Stimulated activated CD8-positive, alpha-beta memory T cell treated with anti-CD3 and anti-CD28 coated beads, Interleukin-7, amount 100 ng/mL, for 4 hours (primary cell): Measurements from ENCODE around the gene MOK.

Experiments used
- DNase-seq, 2 donors: peaks; one replicate each; pipeline ENCODE4 v3.0.0-alpha.2; 2020; ENCODE audit warnings: low read depth in 2 of 2

The MOK gene

GRCh38 chr14:102205560-102205959 is 99.4 kb downstream of the MOK start:
- DNase-seq = no peak

- no peak for DNase-seq
Observed at GRCh38 chr14:102203382-102203781, 101.6 kb downstream of the MOK start.

GRCh38 chr14:102202944-102203343 is 102.0 kb downstream of the MOK start:
- DNase-seq = no peak

GRCh38 chr14:102201776-102202175 is 103.2 kb downstream of the MOK start:
- no peak for DNase-seq

- DNase-seq = no peak
Observed at GRCh38 chr14:102201353-102201738, 103.6 kb downstream of the MOK start.

- DNase-seq = no peak
Observed at GRCh38 chr14:102200690-102201352, 104.1 kb downstream of the MOK start.

GRCh38 chr14:102197317-102197853 is 107.6 kb downstream of the MOK start:
- DNase-seq = no peak

- no peak for DNase-seq
Observed at GRCh38 chr14:102196902-102197230, 108.1 kb downstream of the MOK start.

GRCh38 chr14:102196039-102196901 is 108.7 kb downstream of the MOK start:
- DNase-seq = no peak

GRCh38 chr14:102195446-102195845 is 109.5 kb downstream of the MOK start:
- DNase-seq = no peak

GRCh38 chr14:102194856-102195255 is 110.1 kb downstream of the MOK start:
- DNase-seq = no peak

- no peak for DNase-seq
Observed at GRCh38 chr14:102192840-102193502, 112.0 kb downstream of the MOK start.

- DNase-seq = no peak
Observed at GRCh38 chr14:102189874-102190273, 115.1 kb downstream of the MOK start.

- no peak for DNase-seq
Observed at GRCh38 chr14:102188187-102188586, 116.8 kb downstream of the MOK start.

GRCh38 chr14:102187568-102188001 is 117.4 kb downstream of the MOK start:
- no peak for DNase-seq

- no peak for DNase-seq
Observed at GRCh38 chr14:102187044-102187443, 117.9 kb downstream of the MOK start.

GRCh38 chr14:102185360-102185759 is 119.6 kb downstream of the MOK start:
- DNase-seq = no peak

- no peak for DNase-seq
Observed at GRCh38 chr14:102184316-102185035, 120.5 kb downstream of the MOK start.

GRCh38 chr14:102183886-102184285 is 121.1 kb downstream of the MOK start:
- no peak for DNase-seq

GRCh38 chr14:102182936-102183619 is 121.9 kb downstream of the MOK start:
- DNase-seq = no peak

GRCh38 chr14:102182190-102182589 is 122.8 kb downstream of the MOK start:
- DNase-seq = no peak
